Measurements from ENCODE around the gene MZT2B.
"Not testable (repeated sequence)": the region's sequence is repeated elsewhere in the genome, so short reads cannot be mapped to it uniquely, and the experiment has no call there.

MZT2B gene, protein sequence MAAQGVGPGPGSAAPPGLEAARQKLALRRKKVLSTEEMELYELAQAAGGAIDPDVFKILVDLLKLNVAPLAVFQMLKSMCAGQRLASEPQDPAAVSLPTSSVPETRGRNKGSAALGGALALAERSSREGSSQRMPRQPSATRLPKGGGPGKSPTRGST

DNA sequence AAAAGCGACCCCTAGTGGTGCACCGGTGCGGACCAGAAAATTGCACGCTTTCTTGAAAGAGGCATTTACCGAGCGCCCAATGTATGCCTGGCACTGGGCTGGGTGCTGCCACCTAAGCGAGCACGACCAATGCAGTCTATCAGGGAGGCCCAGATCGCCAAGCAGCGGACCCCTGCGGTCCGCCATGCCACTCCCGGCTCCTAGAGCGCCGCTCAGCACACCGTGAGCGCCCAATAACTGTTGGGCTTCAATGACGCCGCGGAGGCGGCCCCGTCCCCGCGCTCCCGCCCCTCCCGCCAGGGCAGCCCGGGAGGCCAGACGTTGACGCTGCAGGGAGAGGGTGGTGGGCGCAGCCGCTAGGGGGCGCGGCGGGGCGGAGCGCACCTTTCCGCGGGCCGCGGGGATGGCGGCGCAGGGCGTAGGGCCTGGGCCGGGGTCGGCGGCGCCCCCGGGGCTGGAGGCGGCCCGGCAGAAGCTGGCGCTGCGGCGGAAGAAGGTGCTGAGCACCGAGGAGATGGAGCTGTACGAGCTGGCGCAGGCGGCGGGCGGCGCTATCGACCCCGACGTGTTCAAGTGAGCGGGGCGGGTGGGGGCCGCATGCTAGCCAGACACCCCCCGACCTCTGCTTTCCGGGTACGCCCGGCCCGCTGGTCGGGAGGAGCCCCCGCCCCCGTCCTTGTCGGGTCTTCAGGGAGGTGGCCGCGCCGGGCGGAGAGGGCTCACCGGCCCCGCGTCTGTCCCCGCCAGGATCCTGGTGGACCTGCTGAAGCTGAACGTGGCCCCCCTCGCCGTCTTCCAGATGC, at the start of gene MZT2B:
Gene MZT2B (plus strand): TSS at position 383 of the 803 bp plus-strand sequence. CDS start 21 bp downstream, at position 404.
- DNase-seq, result peak; percentile 91 to 96 (median 92)

- no peak for DNase-seq
Observed at GRCh38 chr2:130135692-130136541, 46.1 kb upstream of the MZT2B start.

DNA sequence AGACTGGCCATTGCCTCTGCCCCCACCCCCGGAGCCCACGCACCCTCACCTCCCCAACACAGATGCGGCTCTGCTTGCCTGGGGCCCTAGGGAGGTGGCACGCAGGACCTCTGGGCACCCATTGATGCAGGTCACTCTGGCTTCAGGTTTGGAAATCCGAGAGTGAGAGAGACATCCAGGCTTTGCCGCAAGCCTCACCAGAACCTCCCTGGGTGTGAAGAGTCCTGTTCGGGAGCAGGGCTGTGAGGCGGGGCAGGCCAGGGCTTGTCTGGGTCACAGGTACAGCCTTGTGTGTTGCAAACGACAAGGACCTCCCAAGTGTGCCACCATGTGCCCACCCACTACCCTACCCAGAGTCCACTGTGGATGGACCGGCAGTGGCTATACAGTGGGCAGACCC, 45.5 kb upstream of the MZT2B start:
- DNase-seq, result not testable (repeated sequence)

GRCh38 chr2:130137118-130137517, 44.9 kb upstream of the MZT2B start:
- not testable (repeated sequence) for DNase-seq

DNA sequence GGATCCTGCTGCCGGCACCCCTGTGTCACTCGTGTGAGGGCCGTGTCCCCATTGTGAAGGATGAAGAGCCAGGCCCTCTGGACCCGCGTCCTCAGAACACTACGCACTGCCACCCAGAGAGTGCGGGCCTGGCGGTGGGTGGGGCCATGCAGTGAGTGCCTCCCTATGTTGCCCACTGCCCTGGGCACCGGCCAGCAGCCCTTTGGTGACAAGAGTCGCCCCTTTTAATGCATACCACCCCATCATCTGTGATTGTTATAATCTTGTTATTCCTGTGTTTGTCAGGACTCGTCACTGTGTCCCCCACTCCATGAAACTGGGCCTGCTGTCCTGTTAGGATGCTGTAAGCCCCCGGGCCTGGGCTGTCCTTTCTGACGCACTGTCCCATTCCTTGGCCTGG, 43.7 kb upstream of the MZT2B start:
- DNase-seq, result not testable (repeated sequence)

DNA sequence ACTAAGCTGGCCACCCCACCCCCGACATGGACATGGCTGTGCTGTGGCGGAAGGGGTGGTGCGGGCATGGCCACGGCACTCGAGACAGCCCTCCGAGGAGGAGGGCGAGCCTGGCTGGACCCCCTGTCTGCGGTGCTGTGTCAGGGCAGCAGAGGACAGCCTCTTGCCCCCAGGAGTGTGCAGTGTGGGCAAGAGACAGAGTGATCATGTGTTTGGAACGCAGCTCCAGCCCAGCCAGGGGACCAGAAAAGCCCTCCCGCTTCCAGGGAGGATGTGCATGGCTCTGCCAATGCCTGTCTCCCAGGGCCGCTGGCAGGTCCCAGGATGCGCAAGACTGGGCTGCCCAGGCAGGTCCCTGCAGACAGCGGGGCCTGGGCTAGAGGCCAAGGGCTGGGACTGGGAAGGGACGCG, 43.2 kb upstream of the MZT2B start:
- not testable (repeated sequence) for DNase-seq

DNA sequence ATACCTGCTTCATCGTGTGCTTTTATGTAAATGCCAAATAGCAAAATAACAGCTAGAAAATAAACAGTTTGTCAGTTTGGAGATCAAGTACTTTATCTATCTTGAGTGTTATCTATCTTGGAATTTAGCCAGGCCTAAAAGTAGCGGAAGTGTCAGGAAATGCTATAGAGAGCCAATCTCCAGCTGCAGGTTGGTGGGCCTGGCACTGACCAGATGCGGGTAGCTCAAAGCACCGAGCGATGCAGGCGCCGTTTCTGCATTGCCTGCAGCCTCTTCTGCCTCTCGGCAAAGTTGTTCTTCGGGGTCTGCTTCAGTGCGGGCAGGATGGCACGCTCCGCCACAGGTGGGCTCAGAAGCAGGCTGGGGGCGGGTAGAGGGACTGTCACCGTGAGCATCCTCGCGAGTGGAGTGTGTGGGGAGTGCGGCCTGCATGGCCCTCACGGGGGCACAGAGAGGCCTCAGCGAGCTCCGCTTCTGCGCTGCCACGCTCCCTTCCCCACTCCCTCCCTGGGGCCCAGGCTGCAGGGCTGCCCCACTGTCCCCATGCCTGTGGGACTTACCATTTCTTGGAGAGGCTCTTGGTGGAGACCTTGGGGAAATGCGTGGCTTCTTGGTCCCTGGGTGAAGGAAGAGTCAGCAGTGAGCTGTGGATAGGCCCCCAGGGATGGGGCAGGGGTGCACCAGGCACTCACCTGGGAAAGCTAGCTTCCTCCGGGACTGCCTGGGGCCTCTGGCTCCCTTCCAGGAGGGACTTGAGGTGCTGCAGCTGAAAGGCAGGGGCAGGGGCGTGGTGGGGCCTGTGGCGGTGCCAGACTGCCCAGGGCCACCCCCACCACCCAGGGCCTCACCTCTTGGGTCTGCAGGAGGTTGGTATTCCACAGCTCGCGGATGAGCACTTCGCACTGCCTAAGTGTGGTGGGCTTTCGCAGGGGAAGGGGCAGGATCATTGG, 42.5 kb upstream of the MZT2B start:
- DNase-seq, result not testable (repeated sequence)

GRCh38 chr2:130140516-130140915, 41.5 kb upstream of the MZT2B start:
- not testable (repeated sequence) for DNase-seq

- DNase-seq, result not testable (repeated sequence)
Observed at GRCh38 chr2:130141002-130141401, 41.1 kb upstream of the MZT2B start.

DNA sequence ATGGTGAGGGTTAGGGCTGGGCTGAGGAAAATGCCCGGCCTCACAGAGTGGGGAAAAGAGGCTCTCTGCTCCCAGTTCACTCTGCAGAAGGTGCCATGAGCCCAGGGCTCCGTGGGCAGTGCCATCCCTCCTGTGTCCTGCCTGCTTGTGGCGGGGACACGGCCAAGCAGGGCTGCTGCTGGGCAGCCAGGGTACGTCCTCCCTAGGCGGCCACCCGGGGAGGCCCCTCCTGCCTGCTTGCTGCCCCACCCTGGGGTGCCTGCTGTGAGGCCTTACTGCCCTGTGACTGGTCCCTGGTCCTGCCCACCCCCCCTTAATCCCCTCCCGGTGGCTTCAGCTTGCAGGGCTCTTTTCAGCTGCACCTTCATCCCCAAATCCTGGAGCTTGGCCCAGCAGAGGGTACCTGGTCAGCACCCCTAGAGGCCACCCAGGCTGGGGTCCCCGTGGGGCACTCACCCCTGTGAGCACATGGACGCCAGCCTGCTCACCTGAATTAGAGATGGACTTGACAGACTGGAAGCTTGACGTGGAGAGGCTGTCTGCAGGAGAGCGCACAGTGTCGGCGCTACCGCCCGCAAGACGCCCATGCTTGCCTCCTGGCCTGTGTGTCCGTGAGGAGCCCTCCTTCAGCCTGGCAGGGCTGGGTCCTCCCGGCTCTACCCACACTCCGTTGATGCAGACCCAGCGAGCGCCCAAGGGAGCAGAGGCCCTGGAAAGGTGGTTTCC, 40.3 kb upstream of the MZT2B start:
- DNase-seq, result not testable (repeated sequence)

GRCh38 chr2:130142396-130143265, 39.4 kb upstream of the MZT2B start:
- not testable (repeated sequence) for DNase-seq

DNA sequence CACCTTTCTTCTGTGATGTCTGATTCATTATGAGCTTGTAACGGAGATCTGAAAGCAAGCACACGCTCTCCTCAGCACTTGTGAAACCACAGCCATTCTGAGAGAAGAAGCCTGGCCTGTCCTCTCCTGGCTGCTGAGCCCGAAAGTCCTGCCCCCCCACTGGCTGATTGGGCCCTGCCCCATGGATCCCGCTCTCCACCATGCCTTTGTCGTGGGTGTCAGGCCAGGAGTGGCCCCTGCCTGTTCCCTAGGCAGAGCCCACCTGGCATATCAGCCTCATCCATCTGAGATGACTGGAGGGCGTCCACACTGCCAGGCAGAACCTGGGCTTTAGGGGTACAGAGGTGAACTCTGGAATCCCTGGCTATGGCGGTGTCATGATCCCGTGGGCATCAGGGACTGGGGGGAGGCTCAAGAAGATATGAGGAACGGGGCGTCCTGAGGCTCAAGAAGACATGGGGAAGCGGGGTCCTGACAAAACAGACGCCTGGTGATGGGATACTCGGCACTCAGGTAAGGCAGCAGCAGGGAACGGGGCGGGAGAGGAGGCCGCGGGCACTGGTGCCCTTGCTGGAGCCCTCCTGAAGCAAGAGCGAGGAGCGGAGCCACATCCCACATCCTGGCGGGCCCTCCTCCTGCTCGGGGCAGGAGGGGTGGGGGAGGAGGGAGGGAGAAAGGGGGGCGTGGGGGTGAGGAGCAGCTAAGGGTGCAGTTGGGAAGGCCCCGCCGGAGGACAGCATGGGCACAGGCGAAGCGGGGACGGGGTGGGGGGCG, 38.6 kb upstream of the MZT2B start:
- not testable (repeated sequence) for DNase-seq

DNA sequence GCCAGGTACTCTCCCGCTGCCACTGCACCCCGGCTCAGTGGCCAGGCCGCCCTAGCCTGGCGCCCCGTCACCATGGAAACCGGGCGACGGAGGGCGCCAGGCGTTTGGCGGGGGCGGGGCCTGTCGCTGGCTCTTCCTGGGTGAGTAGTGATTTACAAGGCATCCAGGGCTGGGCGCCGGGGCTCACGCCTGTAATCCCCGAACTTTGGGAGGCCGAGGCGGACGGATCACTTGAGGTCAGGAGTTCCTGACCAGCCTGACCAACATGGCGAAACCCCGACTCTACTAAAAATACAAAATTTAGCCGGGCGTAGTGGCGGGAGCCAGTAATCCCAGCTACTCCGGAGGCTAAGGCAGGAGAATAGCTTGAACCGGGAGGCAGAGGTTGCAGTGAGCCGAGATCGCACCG, 37.1 kb upstream of the MZT2B start, which contains the start of gene CCDC74B:
Gene CCDC74B (minus strand): TSS at position 107 of the 409 bp plus-strand sequence. CDS start 116 bp downstream, outside the sequence.
- peak; percentile 28 to 62 (median 42) for DNase-seq

DNA sequence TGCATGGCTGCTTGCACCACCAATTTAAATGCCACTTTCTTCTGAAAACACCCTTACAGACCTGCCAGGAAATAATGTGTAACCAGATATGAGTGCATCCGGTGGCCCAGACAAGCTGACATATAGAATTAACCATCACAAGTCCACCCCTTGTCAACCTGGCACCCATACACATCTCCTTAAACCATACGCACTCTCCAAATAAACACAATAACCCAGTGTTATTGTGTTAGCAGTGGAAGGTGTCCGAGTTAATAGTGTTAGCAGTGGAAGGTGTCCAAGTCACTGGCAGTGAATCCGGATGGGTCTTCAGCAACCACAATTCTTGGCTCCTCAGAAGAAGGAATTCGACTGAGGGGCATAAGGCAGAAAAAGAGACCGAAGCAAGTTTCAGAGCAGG, 33.5 kb upstream of the MZT2B start:
- DNase-seq, result not testable (repeated sequence)

- no peak for DNase-seq
Observed at GRCh38 chr2:130150181-130151144, 31.6 kb upstream of the MZT2B start.

DNA sequence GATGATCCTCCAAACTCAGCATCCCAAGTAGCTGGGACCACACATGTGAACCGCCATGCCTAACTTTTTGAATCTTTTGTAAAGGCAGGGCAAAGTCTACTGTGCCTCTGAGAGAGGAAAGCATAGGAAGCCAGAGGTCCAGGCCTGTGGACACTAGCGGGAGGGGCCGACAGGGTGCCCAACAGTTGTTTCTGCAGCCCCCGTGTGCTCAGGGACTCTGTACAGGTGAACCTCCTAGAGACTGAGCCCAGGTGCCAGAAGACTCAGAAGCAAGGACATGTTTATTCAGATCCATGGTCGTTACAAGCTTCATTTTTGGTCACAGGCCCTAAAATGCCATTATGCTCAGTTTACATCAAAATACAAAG, 30.9 kb upstream of the MZT2B start:
- not testable (repeated sequence) for DNase-seq

- DNase-seq, result not testable (repeated sequence)
Observed at GRCh38 chr2:130152136-130152815, 29.8 kb upstream of the MZT2B start.

All from suppressor macrophage treated with lipopolysaccharide for 1 hour (primary cell).